GM19438 (cell line): Measurements from ENCODE around the gene MEF2C.

Experiments used
- ATAC-seq: cut with Tn5 transposase; IDR thresholded peaks from one replicate; pipeline ENCODE4 v1.9.1; 2021; ENCODE audit warnings: low read depth; ENCODE audit not compliant: unreplicated experiment

The MEF2C gene

GRCh38 chr5:88695232-88695631, 187.8 kb downstream of the MEF2C start:
- no peak for ATAC-seq

- ATAC-seq: no peak
Observed at GRCh38 chr5:88694023-88694679, 188.8 kb downstream of the MEF2C start.

- ATAC-seq: no peak
Observed at GRCh38 chr5:88693071-88693932, 189.7 kb downstream of the MEF2C start.

GRCh38 chr5:88691945-88692868, 190.8 kb downstream of the MEF2C start:
- no peak for ATAC-seq

GRCh38 chr5:88691230-88691582, 191.8 kb downstream of the MEF2C start:
- no peak for ATAC-seq

- ATAC-seq: peak; percentile 88
Observed at GRCh38 chr5:88690409-88691229, 192.4 kb downstream of the MEF2C start.

DNA sequence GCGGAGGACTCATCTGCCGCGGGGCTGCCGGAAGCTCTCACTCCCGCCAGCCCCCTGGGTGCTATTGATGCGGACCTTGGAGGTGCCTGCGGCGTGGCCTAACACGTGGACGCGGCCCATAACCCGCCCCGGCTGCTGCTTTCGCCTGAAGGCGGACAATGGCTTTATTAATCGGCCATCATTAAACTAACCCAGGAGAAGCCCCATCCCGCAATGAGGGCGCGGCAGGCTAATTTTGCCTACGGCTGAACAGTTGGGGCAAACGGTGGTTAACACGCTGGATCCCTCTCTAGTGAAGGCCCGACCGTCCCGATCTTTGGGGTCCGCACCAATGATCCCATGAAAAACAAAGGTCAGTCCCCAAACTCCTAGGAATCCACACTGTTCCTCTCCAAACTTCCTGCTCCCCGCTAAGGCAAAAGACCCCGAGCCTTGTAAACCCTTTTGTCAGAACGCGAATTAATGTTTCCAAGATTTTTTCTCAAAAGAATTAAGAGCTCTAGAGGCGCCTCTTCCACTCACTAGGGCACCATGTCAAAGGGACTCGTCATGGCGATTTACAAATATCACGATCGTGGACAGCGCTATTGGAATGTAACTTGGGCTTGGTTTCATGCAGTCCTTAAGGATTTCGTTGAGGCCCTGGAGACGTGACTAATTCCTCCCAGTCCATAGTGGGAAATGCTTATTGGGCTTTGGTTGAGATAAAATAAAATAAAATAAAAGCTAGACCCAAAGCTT, 193.1 kb downstream of the MEF2C start:
- ATAC-seq: no peak

DNA sequence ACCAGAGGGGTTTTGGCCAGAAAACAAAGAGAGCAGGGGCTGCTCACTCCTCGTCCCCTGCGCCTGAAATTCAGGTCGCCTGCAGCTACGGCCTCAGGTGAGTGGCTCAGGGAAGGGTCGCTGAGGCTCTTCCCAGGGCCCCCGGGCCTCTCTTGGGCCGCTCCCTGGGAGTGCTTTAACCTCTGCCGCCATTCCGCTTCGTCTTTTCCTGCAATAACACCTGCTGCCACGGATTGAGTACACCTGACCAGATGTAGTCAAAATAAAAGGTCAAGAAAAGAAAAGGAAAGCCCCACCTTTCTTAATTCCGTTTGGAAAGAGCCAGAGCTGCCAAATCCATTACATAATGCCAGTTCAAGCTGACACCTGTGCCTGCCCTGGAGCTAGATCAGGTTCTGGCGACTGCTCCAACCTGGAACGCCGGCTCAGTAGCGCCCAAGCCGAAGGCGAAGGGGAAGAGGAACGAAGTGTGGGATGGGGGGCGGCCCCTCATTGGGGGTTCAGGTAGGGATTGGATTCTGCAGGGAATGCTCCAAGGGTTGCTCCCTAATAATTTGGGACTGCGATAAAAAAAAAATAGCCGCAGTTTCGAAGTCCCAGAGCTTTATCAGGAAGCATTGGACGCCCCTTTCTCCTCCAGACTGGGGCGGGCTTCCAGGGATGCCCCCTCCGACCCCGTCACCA, 193.9 kb downstream of the MEF2C start:
- ATAC-seq: no peak

GRCh38 chr5:88688156-88688983, 194.6 kb downstream of the MEF2C start:
- ATAC-seq: no peak

DNA sequence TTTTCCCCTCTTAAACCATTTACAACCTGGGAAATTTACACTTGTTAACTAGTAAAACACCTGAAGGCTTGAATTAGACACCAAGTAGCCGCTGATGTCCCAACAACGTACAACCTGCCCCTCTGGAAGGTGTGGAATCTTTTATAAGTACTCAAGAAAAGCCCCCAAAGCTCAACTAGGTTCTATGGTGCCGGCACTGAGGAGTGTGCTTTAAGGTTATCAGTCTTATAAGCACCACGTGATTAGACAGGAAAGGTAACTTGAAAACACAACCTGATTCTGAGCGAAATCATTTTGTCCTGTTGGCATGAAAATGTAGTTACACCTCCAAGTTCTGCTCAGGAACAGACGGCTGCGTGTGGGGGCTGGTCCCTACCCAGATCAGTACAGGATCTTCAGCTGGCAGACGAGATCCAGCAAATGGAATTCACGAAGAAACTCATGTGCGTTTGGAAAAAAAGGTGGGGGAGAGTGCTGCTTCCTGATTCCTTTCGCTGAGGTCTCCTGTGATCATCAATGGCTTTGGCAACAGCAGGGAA, 195.5 kb downstream of the MEF2C start:
- ATAC-seq: no peak

DNA sequence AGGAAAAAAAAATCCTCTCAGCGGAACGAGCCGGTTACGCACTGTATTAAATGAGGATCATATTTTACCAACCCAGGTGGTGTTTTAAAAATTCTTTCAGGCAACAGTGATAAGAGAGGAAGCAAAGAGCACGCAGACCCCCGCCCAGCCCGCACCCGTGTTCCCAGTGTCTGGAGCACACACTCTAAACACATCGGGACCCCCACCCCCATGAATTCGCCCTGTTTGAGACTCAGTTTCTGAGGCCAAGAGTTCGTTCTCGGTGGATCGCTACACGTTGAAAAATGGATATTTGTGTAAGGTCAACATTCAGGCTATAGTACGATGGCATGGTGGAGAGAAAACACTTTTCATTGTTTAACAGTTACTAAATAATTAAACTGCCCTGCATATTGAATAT, 196.3 kb downstream of the MEF2C start:
- ATAC-seq: no peak

DNA sequence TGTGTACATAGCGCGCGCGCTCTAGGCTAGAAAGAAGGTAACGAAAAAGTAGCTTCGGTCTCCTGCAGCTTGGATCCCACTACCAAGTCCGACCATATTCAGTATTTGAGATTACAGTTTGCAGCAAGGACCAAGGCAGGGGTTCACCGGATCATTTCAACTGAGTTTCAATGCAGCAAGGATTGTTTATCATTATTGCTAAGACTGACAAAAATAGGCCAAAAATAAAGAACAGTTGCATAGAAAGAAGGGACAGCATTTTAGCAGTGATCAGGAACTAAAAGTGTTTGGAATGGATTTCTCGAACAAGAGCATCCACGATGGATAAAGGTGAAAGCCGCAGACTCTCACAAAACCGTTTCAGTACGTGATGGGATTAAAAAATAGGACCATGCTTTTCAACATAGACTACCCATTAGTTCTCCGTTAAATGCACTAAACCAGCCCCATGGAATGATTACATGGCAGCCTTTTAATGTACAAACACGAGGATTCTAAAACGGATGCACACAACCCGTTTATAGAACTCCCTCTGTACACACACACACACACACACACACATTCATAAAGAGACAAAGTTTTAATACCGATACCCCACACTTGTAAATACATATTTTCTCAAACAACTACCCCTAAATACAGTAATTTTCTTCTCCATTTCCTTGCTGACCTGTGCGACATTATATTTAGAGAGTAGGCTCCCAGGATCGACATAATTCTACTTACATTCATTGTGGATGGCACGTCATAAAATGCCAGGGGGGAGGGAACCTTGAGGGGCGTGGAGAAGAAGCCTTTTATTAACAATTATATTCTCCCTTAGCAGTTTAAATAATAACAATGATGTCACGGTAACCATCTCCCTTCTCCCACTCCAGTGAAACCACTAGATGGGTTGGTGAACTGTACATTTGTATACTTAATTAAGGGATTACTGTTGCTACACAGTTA, 197.1 kb downstream of the MEF2C start:
- no peak for ATAC-seq

GRCh38 chr5:88683506-88684135, 199.4 kb downstream of the MEF2C start:
- ATAC-seq: no peak

GRCh38 chr5:88682881-88683361, 200.1 kb downstream of the MEF2C start:
- ATAC-seq: no peak

DNA sequence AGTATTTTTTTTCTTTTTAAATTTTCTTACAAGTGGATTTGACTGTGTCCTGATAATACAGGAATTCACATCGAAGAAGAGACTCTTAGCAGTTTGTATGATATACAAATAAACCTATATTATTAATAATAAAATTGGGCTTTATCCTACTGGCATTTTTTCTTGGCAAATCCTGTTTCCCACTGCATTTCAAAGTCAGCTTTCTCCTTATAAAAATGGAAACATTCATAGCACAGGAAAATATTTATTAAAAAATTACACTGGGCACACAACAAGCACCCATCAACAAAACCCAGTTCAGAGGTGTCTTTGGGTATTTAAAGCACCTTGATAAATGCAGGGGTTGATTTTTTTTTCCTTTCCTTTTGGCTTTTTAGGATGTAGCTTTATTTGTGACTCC, 200.9 kb downstream of the MEF2C start:
- no peak for ATAC-seq

GRCh38 chr5:88681211-88681803, 201.7 kb downstream of the MEF2C start:
- no peak for ATAC-seq
